Testis (tissue), 2 donors: ENCODE measurements around the gene GUCY1A1.

Source experiments
- CTCF ChIP-seq, 3 experiments: fragments of 450-650 bp in 2 of 3; fragments of 200-600 bp in 1 of 3; sonication (generic) in 1 of 3; IDR thresholded peaks; one replicate each; pipeline ENCODE4 v1.5.1; 2016 to 2019; ENCODE audit warnings: antibody characterized with exemption in 3 of 3, mild to moderate bottlenecking in 2 of 3, moderate library complexity in 1 of 3
- POLR2A ChIP-seq: fragments of 450-650 bp; IDR thresholded peaks from one replicate; pipeline ENCODE4 v1.6.1; 2017; ENCODE audit warnings: antibody characterized with exemption, mild to moderate bottlenecking, moderate library complexity

- TF ChIP-seq CTCF (IDR thresholded peaks at IDR 0.05) (no peak), POLR2A (no peak)
Measured at GRCh38 chr4:155734065-155734464, 67.4 kb downstream of the GUCY1A1 start.
